G401 (cell line): ENCODE data around the gene CCDC60. TPM values are rescaled to one million over a fixed set of nuclear protein-coding genes. Genes with fewer than 3 reads are reported as not detected.
A peak's percentile ranks its signal among the peaks of the same experiment; 100 is the strongest.

Experiments used
- DNase-seq: peaks from one replicate; pipeline ENCODE4 v3.0.0-alpha.2; 2015; ENCODE audit warnings: low spot score
- in situ Hi-C: cut with HindIII; loops from 2 replicates; pipeline ENCODE4 v1.10.0; 2016; ENCODE audit warnings: low sequenced_read_pairs, mixed read lengths
- total RNA-seq: library from RNA; depleted of rRNA; stranded (reverse); fragments of >200 nt; shearing (Covaris generic); gene quantifications from 2 replicates; pipeline ENCODE4 v1.2.3, GENCODE V29; 2014

Gene CCDC60
- total RNA-seq, 1 experiment from 2014 or later: not detected

DNA sequence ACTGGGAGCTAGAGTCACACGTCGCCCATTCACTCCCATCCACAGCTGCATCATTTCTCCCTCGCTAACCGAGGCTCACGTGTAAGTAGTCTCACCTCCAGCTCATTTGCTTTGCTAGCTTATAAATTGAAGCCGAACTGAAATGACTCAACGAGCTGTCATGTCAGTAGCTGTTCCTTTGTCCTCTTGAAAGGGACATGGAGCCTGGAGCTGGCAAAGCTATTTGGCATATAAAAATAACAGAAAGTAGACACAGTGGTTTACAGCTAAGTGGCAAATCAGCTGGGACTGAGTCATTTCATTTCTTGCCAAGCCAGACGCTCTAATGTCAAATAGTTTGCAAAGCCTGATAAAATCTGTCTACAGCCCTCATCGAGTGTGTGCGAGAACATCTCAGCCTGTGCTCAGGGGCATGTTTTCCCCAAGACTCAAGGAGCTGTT lies 144.6 kb downstream of the CCDC60 start:
- no peak for DNase-seq
- in situ Hi-C loops: no loop called here

DNA sequence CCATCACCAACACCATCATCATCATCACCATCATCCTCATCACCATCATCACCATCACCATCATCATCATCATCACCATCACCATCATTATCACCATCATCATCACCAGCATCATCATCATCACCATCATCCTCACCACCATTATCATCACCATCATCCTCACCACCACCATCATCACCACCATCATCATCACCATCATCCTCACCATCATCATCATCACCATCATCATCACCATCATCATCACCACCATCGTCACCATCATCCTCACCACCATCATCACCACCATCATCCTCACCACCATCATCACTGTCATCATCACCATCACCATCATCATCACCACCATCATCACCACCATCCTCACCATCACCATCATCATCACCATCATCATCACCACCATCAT lies 146.0 kb downstream of the CCDC60 start:
- in situ Hi-C loops: no loop called here

DNA sequence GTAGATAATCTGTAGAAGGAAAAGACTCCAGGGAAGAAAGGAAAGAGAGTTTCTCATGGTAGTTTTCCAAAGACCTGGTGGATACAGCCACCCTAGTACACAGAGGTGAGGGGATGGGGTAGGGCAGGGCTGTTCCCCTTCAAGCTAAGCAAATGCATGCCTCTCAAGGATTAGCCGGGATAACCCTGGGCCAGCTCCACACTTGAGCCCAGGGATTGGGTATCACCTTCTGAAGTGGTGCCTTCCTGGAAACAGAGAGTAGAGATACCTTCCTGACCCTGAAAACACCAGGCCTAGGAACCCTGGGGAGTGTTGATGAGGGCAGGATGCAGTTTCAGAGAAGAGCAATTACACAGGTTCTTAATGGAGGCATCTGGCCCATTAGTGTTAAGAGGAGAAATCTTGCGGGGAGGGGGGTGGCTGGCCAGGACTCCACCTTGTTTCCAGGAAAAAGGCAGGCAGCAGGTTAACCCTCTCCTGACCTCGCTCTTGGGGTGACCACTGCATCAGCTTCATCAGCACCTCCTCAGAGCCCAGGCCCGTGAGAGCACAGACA lies 152.1 kb downstream of the CCDC60 start:
- in situ Hi-C loops: no loop called here
- DNase-seq: no peak

More for the DNA sequence above, 146.0 kb downstream of the CCDC60 start:
- DNase-seq: no peak

DNA sequence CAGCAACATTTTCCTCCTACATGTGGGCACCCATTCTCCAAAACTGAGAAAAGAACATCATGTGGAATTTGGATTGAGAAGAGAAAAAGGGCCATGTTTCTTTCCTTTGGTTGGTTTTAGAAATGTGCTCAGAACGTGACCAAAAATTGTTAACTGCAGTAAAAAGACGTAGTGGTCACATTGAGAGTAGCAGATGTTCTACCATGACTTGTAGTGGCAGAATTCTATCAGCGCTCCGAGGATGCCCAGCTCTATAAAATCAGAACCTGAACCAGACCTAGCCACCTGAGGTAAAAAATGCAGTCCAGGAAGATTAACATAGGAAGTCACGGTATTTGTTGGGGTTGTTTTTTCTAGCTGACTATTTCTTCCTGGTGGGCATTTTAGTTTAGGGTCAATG lies 157.3 kb downstream of the CCDC60 start:
- no peak for DNase-seq
- in situ Hi-C loops: no loop called here

DNA sequence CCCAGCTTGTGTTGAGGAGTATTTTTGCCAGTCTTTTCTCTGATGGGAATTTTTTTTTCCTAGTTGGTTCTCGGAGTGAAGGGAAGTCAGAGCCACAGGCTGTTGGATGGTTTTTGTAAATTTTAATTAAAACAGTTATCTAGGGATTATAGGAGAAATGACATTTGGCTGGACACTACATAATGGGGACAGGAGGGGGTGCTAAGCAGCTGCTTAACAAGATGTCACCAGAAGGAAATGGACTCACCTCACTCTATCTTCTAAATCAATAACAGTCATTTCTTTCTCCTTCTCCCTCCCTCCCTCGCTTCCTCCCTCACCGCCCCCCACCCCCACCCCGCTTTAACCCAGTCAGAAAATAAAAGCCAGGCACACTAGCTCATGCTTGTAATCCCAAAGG lies 165.7 kb downstream of the CCDC60 start:
- DNase-seq: no peak
- in situ Hi-C loops: no loop called here

DNA sequence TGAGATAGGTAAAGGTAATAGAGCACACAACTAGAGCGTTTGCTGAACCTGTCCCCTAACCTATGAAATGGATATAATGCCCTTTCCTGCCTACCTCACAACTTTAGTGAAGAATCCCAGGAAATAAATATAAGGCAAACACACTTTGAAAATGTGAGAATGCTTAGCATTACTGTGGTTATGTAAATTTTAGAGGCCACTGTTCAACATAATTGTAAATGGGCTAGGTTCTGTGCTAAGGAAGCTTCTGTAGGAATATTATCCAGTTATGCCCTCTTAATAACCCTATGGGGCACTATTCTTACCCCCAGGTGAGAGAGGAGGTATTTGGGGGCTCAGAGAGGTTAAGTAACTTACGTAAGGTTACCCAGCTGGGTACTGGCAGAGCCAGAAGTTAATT lies 166.5 kb downstream of the CCDC60 start:
- in situ Hi-C loops: no loop called here
- DNase-seq: no peak

DNA sequence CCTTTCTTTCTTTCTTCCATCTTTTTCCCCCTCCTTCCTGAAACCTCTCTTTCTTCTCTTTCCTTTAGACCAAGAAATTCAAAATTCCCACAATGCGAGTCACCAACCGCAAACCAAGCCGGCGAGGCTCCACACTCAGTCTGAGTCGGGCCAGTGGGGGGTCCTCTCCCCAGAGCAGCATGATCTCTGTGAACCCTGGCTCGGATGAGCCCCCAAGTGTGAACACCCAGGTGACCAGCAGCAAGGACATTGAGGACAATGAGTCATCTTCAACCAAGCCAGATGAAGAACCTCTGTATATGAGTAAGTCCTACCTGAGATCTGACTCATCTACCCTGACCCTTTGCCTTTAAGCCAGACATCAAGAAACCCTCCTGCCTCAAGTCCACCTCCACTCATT lies 170.5 kb downstream of the CCDC60 start:
- in situ Hi-C loops: no loop called here
- no peak for DNase-seq

DNA sequence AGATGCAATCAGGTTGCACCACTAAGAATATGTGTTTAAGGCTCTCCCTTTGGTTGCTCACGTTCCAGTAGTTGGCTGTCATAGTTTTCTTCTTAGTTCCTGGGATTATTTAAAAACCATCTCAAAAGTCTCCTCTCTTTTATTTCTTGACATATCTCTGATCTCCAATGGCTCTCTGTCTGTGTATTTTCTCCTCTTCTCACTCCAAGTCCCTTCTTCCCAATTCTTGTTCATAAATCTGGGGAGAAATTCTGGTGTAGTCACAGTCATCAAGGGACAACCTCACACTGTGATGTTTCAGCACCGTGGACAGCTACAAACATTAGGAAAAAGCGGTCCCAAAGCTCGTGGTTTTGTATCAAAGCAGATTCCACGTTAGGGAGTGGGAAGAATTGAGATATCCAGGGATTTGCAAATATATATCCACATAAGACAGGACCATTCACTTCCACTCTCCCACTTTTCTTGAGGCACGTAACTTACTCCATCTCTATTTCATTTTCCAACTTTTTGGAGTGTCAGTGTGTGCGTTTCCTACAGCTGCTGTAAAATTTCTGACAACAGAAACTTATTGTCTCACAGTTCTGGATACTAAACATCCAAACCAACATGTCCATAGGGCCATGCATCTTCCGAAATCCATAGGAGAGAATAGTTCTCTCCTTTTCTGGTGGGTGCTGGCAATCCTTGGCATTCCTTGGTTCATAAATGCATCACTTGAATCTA lies 178.4 kb downstream of the CCDC60 start:
- no peak for DNase-seq
- in situ Hi-C loops: no loop called here

DNA sequence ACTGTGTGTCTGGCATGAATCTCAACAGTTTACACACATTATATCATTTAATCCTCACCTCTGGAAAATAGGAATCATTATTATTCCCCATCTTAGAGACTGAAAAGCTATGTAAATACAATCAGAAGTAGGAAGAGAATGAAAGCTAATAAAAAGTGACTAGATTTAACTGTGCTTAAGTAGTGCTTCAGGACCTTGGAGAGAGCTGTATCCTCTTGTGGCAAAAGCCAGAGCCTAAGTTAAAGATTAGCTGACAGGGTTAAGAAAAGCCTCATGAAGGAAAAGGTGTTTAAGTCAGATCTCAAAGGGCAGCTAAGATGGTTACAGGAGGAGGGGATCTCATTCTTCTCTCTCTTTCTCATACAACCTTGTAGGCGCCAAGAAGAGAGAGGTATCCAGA lies 193.7 kb downstream of the CCDC60 start:
- DNase-seq: no peak
- in situ Hi-C loops: no loop called here

DNA sequence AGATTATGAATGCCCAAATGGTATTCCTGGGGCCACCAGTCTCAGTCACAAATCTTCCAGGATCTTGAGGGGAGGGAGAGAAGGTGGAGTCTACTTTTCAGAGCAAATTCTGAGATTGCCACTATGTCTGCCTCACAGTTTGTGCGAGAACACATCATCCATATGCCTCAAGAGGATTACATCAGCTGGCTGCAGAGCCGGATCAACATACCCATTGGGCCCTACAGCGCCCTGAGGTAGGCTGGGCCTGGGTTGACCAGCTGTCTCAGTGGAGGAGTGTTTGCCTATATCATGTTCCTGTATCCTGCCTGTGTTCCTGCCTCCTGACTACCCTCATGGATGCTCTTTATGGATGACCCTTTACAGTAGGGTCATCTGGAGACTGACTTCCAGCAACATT lies 205.9 kb downstream of the CCDC60 start:
- in situ Hi-C loops: no loop called here
- DNase-seq: no peak

DNA sequence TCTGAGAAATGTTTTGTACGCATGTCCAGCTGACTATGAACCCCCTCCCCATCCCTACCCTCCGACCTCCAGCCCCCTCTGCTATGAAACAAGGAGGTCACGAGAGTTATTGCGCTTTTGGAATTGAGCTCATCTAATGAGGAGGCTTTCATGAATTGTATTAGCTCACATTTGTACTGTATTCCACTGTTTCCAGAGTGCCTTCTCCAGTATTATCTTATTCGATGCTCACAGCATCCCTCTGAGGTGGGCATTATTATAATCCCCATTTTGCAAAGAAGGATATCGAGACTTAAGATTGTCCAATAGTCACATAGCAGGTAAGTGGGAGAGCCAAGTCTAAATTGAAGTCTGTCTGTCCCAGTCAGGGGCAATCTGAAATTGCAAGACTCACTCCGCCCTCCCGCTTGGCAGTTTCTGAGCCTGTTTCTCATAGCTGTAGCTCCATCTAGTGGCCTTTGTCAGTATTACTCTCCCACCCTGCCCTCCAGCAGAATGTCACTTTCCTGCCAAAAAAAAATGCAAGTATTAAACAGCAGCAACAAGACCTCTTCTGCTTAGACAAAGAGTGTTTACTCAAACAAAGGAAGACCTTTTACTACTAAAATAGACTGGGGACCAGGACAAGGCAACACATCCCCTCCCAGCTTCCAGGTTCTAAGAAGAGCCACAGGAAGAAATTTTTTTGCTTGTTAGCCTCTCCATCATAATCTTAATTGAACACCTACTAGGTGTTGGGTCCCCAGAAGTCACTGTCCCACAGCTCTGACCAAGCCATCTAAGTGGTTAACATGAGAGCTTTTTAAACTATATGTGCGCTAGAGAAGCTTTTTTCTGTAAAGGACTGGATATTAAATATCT lies 210.5 kb downstream of the CCDC60 start:
- in situ Hi-C loops: no loop called here
- peak; percentile 76 for DNase-seq

DNA sequence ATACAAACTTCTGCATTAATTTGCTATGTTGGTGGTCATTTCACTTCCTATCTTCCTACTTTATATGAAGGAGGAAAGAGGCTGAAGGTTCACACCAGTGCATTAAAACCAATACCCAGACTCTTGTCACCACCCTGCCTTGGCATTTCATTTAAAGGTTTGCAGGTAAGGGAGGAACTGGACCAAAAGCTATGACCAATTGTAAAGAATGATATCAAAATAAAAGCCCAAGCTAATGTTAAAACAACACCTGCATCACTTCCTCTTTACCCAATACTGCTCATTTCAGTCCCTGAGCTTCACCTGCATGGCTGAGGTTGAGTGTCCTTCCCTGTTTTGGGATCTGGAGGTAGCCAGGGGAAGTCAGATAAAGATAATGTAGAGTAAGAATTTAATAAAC lies 211.8 kb downstream of the CCDC60 start:
- in situ Hi-C loops: no loop called here

DNA sequence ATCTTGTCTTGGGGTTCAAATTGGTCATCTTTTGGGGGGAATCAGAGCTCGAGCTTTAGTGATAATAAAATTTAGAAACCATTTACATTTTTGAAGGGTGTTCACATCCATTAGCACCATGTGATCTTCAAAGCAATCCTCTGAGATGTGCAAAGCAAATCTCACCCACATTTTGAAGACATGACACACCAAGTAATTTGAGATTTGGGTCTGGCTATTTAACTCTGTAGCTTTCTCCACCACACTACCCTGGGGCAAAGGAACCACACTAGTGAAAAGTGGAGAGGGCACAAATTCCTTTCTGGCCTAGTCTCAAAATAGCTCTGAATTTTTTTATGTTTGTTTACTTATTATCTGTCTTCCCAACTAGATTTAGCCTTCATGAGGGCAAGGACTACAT lies 212.5 kb downstream of the CCDC60 start:
- DNase-seq: no peak
- in situ Hi-C loops: no loop called here

More for the DNA sequence above, 211.8 kb downstream of the CCDC60 start:
- no peak for DNase-seq

DNA sequence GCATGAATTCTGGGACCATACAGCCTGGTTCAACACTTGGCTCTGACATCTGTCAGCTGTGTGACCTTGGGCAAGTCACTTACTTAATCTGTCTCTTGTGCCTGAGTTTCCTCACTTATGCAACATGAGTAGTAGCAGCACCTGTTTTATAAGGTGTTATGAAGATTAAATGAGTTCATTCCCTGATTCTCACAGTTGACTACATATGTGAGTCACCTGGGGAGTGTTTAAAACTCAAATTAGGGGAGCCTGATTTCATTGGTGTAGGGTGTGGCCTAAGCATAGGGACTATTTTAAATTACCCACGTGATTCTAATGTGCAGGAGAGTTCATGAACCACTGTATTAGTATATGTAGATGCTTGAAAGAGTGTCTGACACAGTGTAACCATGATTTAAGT lies 222.3 kb downstream of the CCDC60 start:
- in situ Hi-C loops: no loop called here
- DNase-seq: no peak

DNA sequence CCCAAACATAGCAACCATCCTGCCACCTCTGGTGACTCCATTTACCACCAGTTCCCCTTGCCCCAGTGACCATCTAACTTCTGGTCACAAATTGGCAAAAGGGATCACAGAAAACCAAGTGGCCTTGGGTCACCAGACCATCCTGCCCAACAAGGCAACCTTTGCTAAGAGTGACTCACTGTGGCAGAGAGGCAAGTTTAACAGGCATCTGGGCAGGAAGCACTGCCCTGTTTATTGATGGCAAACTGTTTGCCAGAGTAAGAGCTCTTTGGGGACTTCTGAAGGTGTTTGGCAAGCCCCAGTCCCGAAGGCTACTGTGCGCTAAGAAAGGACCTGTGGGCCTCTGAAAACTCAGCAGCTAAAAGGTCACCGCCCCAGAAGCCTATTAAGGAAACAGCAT lies 230.9 kb downstream of the CCDC60 start:
- no peak for DNase-seq
- in situ Hi-C loops: no loop called here

DNA sequence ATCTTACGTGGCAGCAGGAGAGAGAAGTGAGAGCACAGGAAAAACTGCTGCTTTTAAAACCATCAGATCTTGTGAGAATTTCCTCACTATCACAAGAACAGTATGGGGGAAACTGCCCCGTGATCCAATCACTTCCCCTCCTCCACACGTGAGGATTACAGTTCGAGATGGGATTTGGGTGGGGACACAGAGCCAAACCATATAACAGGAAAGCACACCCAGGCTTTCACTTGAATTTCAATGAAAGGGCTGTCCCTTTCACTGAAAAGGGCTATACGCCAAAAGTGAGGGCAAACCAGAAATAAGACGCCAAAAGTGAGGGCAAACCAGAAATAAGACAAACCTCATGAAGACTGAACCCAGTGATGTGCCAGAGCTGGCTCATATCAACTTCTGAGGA lies 236.2 kb downstream of the CCDC60 start:
- DNase-seq: no peak
- in situ Hi-C loops: no loop called here

DNA sequence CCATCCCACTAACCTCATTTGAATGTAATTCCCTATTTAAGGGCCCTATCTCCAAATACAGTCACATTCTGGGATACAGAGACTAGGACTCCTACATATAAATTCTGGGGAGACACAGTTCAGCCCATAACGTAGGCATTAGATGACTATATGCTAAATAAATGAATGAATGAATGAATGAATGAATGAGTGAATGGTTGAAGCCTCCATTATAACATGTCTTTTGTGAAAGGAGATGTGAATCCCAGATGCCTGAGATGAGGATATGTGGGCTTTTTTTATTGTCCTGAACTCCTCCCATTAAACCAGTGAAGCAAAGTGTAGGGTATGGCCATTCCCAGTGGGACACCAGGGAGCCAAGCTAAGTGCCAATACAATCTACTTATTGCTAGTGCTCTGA lies 238.6 kb downstream of the CCDC60 start:
- in situ Hi-C loops: no loop called here
- DNase-seq: no peak

DNA sequence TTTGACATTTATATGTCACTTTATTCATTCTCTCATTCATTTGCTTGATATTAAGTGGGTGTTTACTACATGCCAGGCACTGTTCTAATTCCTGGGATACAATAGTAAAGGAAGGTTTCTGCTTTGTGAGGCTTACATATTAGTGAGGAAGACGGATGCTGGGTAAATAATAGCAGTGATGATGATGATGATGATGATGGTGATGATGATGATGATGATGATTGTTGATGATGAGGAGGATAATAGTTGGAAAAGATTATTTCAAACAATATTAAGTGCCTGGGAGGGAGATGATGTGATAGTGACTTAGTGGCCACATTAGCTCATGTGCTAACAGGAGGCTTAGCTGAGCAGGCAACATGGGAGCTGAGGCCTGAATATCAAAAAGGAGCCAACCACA lies 239.7 kb downstream of the CCDC60 start:
- in situ Hi-C loops: no loop called here
- no peak for DNase-seq

DNA sequence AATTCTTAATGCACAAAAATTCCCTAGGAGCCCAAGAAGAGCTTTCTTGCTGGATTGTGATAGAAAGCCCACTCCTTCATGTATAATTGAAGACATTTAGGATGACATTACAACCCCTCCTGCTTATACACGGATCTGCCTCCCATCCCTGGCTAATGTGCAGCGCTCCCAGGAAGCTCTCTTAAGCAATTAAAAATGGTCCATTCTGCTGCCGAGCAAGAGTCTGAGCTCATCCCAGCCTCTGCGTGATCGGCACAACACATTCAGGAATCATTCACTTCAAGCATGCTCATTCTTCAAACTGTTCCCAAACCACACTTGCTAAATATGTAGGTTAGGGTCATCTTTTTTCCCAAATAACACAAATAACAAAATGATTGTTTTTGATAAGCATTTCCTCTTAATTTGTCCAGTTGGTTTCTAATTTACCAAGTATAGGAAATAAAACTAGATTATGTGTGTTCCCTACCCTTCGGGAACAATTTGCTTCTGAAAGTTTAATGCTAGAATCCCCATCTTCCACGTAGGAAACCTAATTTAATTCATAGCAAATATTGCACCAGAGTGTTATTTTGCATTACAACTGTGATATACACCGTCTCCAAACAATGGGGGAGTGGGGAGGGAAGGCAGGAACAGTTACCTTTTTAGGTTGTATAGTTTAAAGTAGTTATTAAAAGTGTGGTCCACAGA lies 241.7 kb downstream of the CCDC60 start:
- DNase-seq: no peak
- in situ Hi-C loops: no loop called here

DNA sequence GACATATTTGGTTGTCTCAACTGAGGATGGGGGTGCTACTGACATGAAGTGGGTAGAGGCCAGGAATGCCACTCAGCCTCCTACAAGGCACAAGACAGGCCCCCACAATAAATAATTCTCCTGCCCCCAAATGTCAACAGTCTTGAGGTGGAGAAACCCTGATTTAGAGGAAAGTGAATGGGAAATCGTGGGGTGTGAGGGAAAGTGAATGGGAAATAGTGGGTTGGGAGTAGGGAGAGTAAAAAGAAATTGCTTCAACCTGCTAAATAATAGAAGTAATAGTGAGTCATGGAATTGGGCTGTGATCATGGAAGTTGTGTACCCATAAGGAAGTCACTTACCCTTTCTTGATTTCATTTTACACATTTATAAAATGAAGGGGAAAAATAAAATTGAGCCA lies 242.4 kb downstream of the CCDC60 start:
- no peak for DNase-seq
- in situ Hi-C loops: no loop called here
